ENCODE data around the gene TAF1C. TPM values are rescaled to one million over a fixed set of nuclear protein-coding genes. Genes with fewer than 3 reads are reported as not detected.

The TAF1C gene
- total RNA-seq, 1 donor from 2014 or later, result 74.7 TPM

DNA sequence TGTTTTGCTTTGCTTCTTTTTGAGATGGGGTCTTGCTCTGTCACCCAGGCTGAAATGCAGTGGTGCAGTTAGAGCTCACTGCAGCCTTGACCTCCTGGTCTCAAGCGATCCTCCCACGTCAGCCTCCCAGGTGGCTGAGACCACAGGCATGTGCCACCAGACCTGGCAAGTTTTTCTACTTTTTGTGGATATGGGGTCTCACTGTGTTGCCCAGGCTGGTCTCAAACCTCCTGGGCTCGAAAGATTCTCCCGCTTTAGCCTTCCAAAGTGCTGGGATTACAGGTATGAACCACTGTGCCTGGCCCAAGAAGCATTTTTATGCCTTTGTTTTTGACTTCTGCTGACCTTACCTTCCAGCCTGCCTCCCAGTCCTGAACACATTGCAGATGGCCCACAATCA is 31.6 kb downstream of the TAF1C start:
- no peak for DNase-seq
- Mint-ChIP-seq H3K4me1 (ENCODE audit: low read depth, unreplicated experiment) (peaks cover 4% of the 10 kb centered on the region), H3K9me3 (ENCODE audit: unreplicated experiment) (no peaks in the 10 kb centered on the region), H3K27ac (ENCODE audit: unreplicated experiment) (no peak overlapping the region), H3K36me3 (ENCODE audit: unreplicated experiment) (no peaks in the 10 kb centered on the region), H3K27me3 (ENCODE audit: unreplicated experiment) (no peaks in the 10 kb centered on the region), H3K4me3 (ENCODE audit: unreplicated experiment) (no peak overlapping the region)
- TF ChIP-seq, protein P1, sequence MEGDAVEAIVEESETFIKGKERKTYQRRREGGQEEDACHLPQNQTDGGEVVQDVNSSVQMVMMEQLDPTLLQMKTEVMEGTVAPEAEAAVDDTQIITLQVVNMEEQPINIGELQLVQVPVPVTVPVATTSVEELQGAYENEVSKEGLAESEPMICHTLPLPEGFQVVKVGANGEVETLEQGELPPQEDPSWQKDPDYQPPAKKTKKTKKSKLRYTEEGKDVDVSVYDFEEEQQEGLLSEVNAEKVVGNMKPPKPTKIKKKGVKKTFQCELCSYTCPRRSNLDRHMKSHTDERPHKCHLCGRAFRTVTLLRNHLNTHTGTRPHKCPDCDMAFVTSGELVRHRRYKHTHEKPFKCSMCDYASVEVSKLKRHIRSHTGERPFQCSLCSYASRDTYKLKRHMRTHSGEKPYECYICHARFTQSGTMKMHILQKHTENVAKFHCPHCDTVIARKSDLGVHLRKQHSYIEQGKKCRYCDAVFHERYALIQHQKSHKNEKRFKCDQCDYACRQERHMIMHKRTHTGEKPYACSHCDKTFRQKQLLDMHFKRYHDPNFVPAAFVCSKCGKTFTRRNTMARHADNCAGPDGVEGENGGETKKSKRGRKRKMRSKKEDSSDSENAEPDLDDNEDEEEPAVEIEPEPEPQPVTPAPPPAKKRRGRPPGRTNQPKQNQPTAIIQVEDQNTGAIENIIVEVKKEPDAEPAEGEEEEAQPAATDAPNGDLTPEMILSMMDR (IDR thresholded peaks at IDR 0.05; ENCODE audit: partially characterized antibody, unreplicated experiment), result no peak

DNA sequence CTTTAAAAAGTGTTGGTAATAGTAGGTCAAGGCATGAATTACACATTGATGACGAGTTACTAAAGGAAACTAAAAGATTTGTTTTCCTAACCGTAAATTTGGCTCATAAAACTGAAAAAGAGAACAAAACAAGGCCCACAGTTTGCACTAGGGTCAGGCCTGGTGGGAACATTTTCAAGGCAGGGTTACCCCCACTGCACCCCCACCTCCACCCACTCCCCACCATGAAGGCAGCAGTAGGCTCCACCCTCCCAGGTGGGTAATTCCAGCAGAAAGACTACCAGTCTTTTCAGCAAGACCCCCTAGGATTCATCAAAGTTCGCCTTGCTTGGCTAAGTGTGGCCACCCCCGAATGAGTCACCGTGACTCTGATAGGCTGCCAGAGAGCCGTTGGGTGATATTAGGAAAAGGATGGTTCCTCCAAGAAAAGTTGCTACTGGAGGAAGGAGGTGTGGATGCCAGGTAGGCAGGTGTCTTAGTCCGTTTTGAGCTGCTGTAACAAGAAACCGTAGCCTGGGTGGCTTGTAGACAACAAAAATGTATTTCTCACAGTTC is 33.1 kb downstream of the TAF1C start:
- H3K36me3 Mint-ChIP-seq (ENCODE audit: unreplicated experiment), result no peaks in the 10 kb centered on the region
- no peak for DNase-seq
- H3K27me3 Mint-ChIP-seq (ENCODE audit: unreplicated experiment), result no peaks in the 10 kb centered on the region
- TF ChIP-seq, protein P1 (IDR thresholded peaks at IDR 0.05; ENCODE audit: partially characterized antibody, unreplicated experiment), result no peak
- no peak overlapping the region for H3K27ac Mint-ChIP-seq (ENCODE audit: unreplicated experiment)
- H3K4me1 Mint-ChIP-seq (ENCODE audit: low read depth, unreplicated experiment), result peaks cover 4% of the 10 kb centered on the region
- no peak overlapping the region for H3K4me3 Mint-ChIP-seq (ENCODE audit: unreplicated experiment)
- no peaks in the 10 kb centered on the region for H3K9me3 Mint-ChIP-seq (ENCODE audit: unreplicated experiment)

DNA sequence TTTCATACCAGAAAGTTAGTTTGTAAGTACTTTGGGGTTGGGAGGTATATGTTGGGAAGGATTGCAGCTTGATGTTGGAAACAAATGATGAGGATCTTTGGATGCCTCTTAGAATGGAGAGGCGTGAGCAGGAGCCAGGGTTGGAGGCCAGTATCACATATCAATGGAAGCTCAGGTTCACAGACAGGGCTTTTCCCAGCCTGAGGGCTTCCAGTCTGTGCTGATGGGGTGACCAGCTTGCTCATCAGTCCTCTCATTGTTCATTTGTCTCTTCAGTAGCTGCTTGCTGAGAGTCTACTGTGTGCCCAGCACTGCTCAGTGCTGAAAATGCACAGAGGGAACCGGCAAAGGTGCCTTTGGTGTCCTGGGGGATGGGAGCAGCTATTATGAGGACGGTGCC is 35.9 kb downstream of the TAF1C start:
- Mint-ChIP-seq H3K4me3 (ENCODE audit: unreplicated experiment) (no peak overlapping the region), H3K27ac (ENCODE audit: unreplicated experiment) (no peak overlapping the region), H3K36me3 (ENCODE audit: unreplicated experiment) (no peaks in the 10 kb centered on the region), H3K9me3 (ENCODE audit: unreplicated experiment) (no peaks in the 10 kb centered on the region), H3K27me3 (ENCODE audit: unreplicated experiment) (no peaks in the 10 kb centered on the region), H3K4me1 (ENCODE audit: low read depth, unreplicated experiment) (peaks cover 4% of the 10 kb centered on the region)
- TF ChIP-seq, protein P1 (IDR thresholded peaks at IDR 0.05; ENCODE audit: partially characterized antibody, unreplicated experiment), result no peak
- no peak for DNase-seq

DNA sequence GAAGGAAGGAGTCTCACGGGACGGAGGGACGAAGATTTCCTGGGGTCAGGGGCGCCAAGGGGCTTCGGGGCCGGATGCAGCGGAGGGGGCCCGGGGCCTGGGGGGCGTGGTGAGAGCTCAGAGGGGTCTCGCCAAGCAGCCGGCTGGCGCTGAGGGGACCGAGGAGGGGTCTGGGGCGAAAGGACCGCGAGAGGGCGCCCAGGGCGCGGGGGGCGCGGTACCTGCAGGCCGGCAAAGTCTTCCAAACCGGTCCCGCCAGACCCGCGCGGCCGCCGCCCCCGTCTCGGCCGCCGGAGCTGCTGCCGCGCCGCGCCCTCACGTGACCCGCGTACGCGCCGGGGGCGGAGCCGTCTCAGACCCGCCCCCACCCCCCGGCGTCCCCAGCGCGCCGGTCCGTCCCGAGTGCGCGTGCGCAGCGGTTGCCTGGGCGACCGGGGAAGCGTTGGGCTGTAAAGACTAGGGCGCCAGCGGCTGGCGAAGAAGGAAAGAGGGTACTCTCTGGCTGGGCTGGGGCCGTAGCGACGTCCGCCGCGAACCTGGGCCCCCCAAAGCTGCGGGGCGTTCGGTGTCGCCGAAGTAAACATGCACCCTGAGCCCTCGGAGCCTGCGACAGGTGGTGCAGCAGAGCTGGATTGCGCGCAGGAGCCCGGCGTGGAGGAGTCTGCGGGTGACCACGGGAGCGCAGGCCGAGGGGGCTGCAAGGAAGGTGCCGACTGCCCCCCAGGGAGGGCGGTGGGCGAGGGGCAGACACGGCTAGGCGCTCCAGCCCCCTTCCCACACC is 41.8 kb downstream of the TAF1C start, which contains the start of the genes DNAAF1 and HSDL1:
TSS of gene DNAAF1 (plus strand) at position 450 of the 781 bp plus-strand sequence. CDS start at position 583, 133 bp downstream.
TSS of gene HSDL1 (minus strand) at position 319 of the 781 bp plus-strand sequence. CDS start 13,856 bp downstream, outside the sequence.
- Mint-ChIP-seq H3K36me3 (ENCODE audit: unreplicated experiment) (no peaks in the 10 kb centered on the region), H3K4me3 (ENCODE audit: unreplicated experiment) (peak within 1 kb of the TSS; percentile 96), H3K27me3 (ENCODE audit: unreplicated experiment) (peaks cover 5% of the 10 kb centered on the region), H3K27ac (ENCODE audit: unreplicated experiment) (peak within 1 kb of the TSS; percentile 89), H3K9me3 (ENCODE audit: unreplicated experiment) (peaks cover 4% of the 10 kb centered on the region), H3K4me1 (ENCODE audit: low read depth, unreplicated experiment) (peaks cover 5% of the 10 kb centered on the region)
- peak; percentile 97 for DNase-seq
- TF ChIP-seq, protein P1 (IDR thresholded peaks at IDR 0.05; ENCODE audit: partially characterized antibody, unreplicated experiment), result no peak

Measured in glutamatergic neuron (in vitro differentiated cells).